NCI-H1694 treated with DMSO at 0.1 percent for 48 hours (cell line): ENCODE results near the gene POLG.
A peak's percentile ranks its signal among the peaks of the same experiment; 100 is the strongest.

Experiments
- DNase-seq: peaks from one replicate; lab custom pipeline; 2025; lab: John Stamatoyannopoulos, UW

Gene POLG

GRCh38 chr15:89326316-89326715, 8.3 kb downstream of the POLG start:
- DNase-seq: peak; percentile 95

- DNase-seq: no peak
Observed at GRCh38 chr15:89325039-89325803, 9.4 kb downstream of the POLG start.

- no peak for DNase-seq
Observed at GRCh38 chr15:89323825-89324224, 10.8 kb downstream of the POLG start.

DNA sequence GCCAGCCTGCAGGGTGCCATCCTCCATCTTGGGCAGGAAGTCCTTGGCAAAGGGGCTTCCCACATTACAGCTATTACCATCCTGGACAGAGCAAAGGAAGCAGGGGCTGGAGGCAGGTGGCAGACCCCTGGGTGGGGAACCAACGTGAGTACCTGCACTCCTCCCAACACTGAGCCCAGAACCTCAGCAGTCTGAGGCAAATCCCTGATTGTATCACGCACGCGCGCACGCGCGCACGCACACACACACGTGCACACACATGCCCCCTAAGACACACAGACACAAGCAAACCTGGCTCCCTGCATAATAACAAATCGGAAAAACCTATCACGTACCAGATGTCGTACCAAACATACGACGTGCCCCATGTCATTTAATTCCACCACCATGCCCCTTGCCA, 11.8 kb downstream of the POLG start:
- no peak for DNase-seq

GRCh38 chr15:89321521-89322410, 12.9 kb downstream of the POLG start:
- DNase-seq: no peak

DNA sequence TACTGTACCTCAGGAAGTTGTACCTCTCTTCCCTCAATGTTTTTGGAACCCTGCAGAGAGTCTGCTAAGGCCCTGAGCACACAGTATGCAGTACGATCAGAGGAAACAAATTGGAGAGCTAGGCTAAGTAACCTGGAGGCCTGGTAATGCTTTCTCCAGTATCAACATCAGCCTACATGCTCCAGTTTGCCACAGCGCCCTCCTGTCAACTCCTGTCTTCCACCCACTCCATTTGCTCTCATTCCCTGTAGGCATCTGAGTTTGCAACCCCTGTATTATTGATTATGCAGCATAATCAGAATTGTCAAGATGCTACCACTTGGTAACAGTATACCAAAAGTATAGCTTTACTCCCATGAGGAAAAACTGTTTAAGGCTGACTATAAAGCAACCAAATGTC, 14.4 kb downstream of the POLG start:
- no peak for DNase-seq

- no peak for DNase-seq
Observed at GRCh38 chr15:89319678-89320077, 14.9 kb downstream of the POLG start.

DNA sequence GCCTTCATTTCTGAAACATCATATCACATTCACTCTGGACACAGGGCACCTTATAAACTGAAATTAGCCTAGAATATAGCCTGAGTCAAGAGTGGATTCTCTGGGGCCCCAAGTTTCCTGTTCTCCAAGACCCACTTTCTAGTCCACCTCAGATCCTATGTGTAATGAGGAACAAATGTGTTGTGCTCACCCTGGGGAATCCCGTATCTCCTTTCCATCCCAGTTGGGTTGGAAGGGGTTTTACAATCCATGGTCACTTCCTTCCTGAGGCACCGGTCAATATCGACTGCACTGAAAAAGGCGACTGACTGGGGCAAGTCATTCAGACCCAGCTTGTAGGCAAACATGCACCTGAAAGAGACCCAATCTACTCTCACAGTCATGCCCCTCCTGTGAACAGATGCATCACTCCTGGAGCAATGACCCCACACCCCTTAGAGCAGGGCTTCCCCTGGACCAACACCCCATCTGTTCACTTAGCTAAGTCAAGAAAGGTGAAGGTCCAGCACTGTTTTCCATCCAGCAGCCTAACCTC, 17.4 kb downstream of the POLG start:
- DNase-seq: no peak

DNA sequence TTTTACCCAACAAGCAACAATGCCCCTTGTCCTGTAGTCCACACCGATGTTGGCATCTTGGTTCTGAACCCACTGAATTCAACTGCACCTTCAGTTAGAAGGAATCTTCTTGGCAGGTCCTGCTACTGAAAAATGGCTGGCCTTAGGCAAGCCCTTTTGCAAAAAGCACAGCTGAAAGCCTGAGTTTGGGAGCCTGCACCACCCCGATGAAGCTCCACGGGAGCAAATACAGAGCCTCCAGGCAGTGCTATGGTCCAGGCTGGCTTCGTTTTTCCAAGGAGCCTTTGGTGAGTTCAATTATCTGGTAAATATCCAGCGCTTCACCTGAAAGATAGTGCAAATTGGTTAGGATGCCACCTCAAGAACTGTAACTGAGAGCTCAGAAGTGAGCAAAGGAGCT, 18.1 kb downstream of the POLG start:
- no peak for DNase-seq

DNA sequence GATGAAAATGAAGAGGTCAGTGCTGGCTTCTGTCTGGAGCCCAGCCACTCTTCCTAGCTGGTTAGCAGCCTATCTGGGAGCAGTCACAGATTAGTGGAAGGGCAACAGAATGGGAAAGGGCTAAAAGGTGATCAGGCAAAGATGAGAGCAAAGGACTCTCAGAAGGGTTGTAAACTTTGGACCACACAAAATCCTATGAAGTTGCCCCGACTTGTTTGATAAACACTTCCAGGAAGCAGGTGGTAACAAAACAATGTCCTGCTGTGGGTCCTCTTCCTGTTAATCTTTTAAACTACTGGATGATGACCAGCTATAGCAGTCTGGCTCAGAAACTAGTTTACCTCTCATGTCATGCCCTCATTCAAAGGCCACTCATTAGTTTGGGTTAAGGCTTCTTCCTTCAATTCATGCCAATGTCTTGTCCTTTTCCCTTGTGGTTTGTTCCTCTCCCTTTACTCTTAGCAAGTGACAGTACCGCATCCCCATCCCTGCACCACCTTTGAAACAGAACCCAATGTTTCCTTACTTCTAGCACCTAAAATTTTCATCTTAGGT, 19.2 kb downstream of the POLG start:
- no peak for DNase-seq

DNA sequence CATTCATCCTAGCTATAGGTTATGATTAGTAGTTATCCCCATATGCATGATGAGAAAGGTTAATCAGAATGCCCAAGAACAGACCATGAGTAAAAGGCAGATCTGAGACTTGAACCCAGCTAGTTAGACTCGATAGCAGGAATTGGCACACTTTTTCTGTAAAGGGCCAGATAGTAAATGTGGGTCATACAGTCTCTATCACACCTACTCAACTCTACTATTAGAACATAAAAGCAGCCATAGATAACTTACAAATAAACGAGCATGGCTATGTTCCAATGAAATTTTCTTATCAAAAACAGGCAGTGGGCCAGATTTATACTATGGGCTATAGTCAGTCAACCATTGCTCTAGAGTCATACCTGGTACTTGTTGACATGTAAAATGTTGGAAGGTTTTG, 24.6 kb downstream of the POLG start:
- no peak for DNase-seq

- no peak for DNase-seq
Observed at GRCh38 chr15:89308236-89308635, 26.4 kb downstream of the POLG start.

GRCh38 chr15:89307791-89308190, 26.8 kb downstream of the POLG start:
- DNase-seq: no peak

DNA sequence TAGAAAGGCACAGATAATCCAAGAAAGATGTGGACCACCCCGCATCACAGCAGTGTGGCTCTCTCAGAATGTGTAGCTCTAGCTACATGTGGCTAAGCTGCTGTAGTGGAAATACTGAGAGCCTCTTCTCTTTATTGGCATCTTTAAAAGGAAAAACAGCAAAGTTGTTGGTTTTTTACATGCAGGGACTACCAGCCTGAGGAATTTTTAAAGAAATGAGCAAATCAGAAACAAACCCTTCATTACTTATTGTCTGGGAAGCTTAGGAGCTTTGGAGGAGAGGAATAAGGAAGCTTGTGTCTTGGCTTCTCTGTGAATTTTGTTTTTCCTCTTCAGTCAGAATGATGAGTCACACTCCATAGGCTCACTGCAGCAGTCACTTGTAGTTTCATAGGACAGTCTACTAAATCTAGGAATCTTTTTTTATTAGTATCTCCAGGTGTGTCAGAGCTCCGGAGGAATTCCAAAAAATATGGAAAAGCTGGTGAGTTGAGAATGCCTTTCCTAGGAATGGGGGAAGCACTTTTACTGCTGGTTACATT, 27.5 kb downstream of the POLG start:
- DNase-seq: no peak

DNA sequence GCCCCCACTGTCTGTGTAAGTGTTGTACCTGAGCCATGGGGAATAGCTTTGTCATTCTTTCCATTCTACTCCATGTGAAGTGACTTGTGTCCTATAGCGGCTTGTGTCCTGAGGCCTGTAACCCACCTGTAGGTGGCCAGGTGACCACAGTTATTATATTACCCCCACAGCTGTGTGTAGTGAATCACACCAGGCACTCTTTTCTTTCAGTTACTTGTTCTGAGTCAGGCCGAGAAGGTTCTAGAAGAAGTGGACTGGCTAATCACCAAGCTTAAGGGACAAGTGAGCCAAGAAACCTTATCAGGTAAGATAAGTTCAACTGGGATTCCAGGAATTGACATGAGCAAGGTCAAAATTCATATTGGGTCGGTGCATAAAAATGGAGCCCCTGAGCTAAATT, 29.2 kb downstream of the POLG start:
- no peak for DNase-seq

- DNase-seq: no peak
Observed at GRCh38 chr15:89303986-89304385, 30.6 kb downstream of the POLG start.

- DNase-seq: no peak
Observed at GRCh38 chr15:89301304-89302089, 33.1 kb downstream of the POLG start.

DNA sequence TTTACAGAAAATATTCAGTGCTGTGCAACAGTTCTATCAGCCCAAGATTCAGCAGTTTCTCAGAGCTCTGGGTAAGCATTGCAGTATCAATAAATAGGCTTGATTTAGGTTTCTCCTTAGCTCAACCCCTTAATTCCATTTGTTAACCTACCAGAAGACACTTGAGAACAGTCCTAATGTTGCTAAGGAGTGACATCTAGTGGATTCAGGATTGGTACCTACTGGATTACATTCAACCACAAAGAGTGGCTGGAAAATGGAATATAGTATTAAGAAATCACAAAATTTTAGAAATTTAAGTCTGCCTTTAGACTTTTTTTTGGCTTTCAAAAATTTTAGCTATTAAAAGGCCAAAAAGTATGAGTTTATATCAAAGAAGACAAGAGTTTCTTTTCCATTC, 34.7 kb downstream of the POLG start:
- DNase-seq: no peak

GRCh38 chr15:89293012-89293411, 41.6 kb downstream of the POLG start:
- no peak for DNase-seq

DNA sequence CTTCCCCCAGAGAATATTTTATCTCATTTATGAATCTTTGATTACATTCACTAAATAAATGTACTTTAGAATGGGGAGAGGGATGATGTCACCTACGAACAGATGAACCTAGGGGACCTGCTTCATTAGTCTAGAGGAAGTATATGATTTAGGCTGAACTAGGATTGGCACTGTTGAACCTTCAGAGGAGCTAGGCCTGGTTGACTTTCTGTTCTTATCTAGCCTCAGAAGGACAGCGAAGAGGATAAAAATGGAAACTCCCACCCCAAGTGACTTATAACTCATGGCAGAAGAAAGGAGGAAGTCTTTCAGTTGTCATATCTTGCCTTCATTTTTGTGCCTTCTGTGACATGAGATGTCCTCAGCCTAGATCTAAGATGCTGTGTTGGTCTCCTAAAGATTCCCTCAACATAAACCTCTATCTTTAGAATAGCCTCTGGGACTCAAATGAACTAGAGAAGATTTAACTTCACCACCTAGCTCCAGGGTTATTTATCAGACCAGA, 42.6 kb downstream of the POLG start:
- no peak for DNase-seq

GRCh38 chr15:89283201-89283600, 51.4 kb downstream of the POLG start:
- DNase-seq: no peak
